ENCODE results near the gene THEM4.

GRCh38 chr1:151949371-151950193, 40.3 kb upstream of the THEM4 start:
- TF ChIP-seq CTCF (IDR thresholded peaks at IDR 0.05) (no peak), POLR2A (IDR thresholded peaks at IDR 0.05) (no peak)
